Erythroblast (primary cell): ENCODE measurements around the gene ZBTB20.

Source experiments
- GATA1 ChIP-seq: IDR thresholded peaks from 2 replicates; pipeline ENCODE4 v1.6.1; 2011; ENCODE audit warnings: low read depth, mild to moderate bottlenecking, control low read depth, low read length, moderate library complexity
- POLR2A ChIP-seq: IDR thresholded peaks from 2 replicates; pipeline ENCODE4 v1.6.1; 2011; ENCODE audit warnings: mild to moderate bottlenecking, low read length

- TF ChIP-seq POLR2A (peak; percentile 72), GATA1 (no peak)
Observed at GRCh38 chr3:115147329-115148141, 447 bp upstream of the ZBTB20 start.
